NCI-H146 treated with DMSO at 0.1 percent for 48 hours (cell line): ENCODE measurements around the gene GABRD.

Experiments used
- DNase-seq: peaks from one replicate; lab custom pipeline; 2025; ENCODE audit not compliant: unreplicated experiment; lab: John Stamatoyannopoulos, UW

The GABRD gene

DNA sequence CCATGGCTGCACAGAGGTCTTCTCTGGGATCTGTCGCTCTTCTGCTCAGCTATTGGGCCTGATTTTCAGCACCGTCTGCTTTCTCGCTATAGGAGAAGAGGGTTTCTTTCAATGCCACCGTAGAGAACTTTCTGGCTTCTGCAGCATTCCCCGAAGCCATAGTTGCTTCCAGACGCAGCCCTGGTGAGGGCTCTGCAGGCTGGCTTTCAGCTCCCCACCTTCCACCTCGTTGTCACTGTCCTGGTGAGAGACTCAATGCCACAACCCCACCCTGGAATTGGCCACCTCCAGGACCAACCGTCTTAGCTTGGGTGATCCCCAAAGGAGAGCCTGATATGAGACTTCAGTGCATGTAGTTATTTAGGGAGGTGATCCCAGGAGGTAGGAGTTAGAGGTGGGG is 19.1 kb downstream of the GABRD start:
- no peak for DNase-seq

DNA sequence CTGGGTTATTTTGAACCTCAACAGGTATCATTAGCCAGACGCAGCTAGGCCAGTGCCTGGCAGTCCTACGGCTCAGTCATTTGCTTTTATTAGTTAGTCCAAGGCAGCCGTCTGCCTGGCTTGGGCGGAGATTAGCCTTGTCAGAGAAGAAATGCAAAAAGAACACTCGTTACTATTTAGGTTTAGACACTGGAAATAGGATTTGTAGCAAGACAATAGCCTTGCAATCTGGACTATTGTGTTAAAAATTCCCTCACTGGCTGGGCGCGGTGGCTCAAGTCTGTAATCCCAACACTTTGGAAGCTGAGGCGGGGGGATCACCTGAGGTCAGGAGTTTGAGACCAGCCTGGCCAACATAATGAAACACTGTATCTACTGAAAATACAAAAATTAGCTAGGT is 20.1 kb downstream of the GABRD start:
- no peak for DNase-seq

DNA sequence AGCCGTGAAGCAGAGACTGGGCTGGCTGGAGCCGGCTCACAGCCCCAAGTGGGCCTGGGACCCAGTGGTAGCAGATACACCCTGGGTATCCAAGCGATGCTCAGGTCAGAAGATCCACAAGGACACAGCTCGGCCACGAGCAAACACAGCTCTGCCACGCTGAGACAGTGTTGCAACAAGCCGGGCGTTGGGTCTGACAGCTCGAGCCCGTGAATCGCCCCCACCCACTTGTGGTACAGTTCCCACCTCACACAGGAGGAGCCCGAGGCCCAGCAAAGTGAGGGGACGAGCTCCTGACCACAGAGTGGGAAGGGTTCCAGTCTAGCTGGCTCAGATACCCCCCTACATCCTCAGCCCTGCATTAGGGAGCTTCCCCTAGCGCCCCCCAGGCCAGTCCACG is 22.2 kb downstream of the GABRD start:
- no peak for DNase-seq

DNA sequence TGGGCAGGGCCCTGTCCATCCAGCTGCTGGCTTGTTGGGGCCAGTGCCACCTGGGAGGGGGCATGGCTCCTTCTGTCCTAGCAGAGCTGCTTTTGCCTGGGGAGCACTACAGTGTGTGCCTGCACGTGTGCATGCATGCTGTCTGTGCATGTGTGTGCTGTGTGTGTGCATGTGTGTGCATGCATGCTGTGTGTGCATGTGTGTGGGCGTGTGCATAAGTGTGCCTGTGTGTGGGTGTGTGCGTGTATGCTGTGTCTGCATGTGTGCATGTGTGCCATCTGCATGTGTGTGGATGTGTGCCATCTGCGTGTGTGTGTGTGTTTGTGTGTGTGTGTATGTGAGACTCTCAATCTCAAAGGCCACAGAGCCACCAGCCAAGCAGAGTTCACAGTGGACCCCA is 22.7 kb downstream of the GABRD start:
- no peak for DNase-seq

DNA sequence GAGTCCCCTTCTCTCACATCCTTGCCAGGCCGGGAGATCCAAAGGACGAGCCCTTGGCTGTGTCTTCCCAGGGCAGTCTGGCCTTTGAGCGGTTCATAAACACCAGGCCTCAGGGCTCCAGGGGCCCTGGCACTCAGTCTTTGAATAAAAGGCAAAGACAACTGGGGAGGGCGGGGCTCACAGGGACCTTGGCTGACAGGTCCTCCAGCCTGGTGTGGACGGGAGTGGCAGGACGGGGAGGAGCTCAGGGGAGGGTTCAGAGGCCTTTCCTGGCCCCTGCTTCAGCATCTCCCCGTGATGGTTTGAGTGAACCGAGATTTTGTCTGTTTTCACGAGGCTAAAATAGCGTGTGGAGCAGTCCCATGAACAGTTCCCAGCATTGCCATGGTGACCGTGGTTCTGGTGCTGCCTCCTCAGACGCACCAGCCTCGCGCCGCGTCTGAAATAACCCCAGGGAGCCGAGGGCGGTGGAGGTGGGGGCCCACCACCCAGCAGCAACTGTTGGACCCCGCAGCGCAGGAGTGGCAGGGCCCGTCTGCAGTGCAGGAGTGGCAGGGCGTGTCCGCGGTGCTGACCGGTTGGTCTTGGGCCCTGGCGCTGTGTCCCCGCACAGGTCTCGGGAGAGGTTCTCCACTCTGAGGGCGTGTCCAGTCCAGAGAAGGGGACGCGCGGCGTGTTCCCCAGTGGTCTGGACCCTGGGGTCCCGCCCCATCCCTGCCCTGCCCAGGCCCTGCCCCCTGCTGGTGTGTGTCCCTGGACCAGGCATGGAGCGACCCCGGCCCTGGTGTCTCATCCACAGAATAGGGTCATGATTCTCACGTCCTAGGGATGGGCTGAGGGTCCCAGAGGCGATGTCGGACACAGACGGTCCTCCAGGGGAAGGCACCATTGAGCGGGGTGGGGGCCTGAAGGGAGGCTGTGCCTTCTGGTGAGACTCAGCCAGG is 24.0 kb downstream of the GABRD start:
- no peak for DNase-seq

DNA sequence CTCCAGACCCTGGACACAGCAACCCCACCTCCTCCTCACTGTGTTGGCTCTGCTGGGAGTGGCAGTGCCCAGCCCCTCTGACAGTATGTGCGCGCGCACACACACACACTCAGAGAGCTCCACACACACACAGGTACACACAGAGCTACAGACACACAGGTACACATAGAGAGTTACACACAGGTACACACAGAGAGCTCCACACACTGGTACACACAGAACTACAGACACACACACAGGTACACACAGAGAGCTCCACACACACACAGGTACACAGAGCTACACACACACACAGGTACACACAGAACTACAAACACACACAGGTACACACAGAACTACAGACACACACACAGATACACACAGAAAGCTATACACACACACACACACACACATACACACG is 24.7 kb downstream of the GABRD start:
- no peak for DNase-seq

DNA sequence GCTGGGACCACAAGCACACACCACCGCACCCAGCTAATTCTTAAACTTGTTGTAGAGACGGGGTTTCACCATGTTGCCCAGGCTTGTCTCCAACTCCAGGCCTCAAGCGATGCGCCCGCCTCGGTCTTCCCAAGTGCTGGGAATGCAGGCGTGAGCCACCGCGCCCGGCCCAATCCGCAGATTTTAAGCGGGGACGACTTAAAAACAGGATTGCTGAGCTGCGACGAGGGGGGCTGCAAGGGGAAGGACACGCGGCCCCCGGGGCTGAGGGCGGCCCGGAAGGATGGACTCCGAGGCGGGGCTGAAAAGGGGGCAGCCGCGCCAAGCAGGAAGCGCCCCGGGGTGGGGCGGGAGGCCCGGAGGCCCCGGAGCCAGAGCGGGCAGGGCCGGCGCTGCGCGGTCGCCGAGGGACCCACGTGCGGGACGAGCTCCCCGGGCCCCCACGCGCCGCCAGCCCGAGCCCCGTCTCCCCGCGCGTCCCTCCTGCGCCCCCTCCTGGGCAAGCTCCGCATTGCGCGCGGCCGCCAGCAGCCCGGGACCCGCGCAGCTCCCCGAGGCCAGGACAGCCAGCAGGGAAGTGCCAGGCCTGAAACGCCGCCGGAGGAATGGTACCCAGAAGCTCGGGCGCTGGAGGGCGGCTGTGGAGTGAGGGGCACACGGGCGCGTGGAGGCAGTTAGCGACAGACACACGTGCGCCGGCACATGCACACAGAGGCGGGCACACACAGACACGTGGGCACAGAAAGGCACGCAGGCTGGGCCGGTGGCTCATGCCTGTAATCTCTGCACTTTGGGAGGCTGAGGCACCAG is 25.6 kb downstream of the GABRD start:
- DNase-seq, result no peak

DNA sequence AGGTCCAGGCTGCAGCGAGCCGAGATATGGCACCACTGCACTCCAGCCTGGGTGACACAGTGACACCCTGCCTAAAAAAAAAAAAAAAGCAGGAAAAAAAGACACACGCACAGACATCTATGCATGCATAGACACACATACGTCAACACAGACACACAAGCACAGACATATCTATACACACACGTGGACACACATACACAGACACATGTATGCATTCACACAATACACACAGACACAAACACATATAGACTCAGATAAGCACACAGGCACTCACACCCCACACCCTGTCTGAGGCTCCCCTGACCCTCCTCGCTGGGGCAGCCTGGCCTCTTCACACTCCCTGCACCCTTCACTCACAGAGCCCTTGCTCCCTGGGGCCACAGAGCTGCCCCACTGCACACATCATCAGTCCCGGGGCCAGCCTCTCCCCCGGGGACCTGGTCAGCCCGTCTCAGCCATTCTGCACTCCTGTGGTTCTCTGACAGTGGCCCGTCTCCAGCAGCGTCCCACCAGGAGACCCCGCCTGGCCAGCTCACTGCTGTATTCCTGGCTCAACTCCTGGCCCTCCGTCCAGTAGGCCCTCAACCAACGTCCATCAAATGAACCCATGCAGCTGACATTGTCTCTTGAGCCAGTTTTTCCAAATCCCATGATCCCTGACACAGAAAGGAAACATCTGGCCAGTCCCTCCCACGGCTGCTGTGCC is 26.5 kb downstream of the GABRD start:
- DNase-seq, result no peak

DNA sequence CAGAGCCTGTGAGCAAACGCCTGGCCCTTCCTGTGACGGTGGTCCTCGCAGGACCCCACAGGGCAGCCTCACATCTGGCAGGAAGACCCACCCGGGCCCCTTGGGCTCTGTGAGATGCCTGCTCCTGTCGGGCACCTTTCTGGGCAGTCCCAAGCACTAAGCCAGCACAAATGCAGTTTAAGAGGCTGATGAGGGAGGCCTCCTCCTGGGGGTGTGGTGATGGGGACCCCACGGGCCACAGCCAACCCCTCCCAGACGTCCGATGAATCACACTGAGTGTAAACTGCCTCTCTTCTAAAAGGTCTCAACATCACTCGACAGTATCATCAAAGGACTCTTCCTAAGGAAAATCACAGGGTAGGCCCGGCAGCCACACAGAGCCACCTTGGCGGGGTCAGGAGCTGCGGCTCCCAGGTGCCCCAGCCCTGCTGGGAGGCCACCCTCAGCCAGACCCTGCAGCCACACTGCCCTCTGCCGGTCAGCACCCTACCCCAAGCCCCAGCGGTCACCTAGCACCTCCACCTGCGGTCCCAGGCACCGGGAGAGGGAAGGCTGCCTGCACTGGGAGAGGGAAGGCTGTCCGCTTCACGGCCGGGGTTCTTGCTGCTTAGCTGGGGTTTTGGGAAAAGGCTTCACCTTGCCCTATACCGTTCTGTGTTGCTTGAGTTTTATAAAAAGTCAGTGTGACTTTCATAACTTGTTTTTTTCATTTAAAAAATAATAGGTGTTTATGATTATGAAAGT is 27.2 kb downstream of the GABRD start:
- peak; percentile 18 for DNase-seq

DNA sequence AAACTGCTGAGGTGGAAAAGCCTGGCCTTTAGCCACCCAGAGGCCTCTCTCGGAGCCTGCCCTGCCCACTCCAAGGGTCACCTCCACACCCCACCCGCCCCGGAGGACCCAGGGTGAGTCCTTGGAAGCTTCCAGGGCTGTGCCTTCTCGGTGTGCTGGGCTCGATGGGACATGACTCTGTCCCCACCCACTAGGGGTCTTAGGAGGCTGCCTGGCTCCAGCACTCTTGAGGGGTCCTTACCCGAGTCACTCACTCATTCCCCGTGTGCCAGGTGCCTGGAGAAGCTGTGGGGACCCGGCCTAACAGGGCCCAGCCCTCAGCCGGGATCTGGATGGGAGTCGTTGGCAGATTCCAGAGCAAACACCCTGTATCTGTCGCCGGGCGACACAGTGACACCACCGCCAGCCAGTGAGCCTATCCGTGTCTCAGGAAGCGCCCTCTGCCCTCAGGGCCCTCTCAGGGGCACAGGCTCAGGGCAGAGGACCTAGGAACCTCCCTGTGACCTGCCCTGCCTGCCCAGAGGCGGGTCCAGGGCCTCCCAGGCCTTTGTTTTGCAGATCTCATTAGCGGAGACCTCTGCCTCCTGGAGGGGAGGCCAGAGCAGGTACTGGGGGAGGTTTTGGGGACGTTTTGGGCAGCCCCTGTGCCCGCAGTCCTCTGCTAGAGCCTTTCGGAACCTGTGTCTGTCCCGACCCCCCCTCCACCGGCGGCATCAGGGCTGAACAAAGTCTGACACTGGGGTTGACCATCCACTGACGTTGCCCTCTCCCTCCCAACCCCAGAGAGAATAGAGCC is 28.0 kb downstream of the GABRD start:
- DNase-seq, result no peak

DNA sequence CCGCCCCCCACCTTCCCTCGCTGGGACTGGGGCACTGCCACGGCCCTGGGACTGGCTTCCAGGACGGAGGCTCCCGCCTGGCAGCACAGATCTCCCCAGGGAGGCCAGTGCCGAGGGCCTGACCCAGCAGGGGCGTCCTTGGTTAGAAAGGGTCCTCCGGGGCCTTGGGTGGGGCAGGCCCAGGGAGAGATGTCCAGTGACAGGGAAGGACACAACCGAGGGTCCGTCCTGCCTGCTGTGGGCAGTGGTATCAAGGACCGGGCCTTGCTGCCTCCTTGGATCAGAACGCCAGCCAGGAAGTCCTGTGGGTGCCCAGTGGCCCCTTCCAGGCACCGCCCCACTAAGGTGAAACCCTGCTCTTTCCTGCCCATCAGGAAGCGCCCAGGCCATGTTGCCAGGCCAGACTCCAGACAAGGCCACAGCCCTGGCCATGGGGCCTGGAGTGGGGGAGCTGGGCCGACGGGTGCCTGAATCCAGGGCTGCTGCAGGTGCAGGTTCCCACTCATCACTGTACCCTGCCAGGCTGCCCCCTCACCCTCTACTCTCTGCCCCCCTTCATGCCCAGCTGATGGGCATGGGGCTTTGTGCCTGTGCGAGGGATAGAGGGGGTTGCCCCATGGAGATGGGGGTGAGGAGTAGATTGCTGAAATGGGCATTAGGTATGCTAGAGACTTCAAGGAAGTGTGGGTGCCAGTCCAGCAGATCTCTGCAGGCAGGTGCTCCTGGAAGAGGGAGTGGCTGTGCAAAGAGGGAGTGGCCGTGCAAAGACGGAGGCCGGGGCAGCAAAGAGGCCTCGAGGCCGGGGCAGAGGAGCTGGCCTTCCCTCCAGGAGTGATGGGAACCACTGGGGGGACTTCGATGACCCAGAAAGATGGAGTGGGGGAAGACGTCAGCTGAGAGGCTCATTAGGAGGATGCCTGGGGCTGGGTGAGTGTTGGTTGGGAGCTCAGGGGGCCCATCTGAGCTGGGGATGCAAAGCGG is 28.9 kb downstream of the GABRD start:
- no peak for DNase-seq

DNA sequence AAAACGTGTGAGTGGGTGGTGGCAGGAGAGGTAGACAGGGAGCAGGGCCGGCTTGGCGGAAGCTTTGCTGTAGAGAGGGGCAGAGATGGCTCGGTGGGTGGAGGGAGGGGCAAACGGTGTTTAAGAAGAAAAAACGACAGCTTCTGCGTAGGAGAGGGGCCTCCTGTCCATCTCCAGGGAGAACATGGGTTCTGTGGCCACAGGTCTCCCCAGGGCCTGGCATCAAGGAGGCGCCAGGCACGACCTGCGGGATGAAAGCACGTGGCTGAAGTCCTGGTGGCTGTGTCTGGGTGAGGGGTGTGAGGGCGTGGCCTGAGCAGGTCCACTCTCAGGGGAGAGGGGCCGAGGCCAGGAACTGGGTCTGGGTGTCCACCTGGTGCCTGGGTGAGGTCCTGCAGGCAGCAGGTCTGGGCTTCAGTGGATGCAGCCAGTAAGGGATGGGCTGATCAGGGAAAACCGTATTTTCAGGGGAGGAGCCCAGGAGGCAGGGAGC is 30.1 kb downstream of the GABRD start:
- no peak for DNase-seq

DNA sequence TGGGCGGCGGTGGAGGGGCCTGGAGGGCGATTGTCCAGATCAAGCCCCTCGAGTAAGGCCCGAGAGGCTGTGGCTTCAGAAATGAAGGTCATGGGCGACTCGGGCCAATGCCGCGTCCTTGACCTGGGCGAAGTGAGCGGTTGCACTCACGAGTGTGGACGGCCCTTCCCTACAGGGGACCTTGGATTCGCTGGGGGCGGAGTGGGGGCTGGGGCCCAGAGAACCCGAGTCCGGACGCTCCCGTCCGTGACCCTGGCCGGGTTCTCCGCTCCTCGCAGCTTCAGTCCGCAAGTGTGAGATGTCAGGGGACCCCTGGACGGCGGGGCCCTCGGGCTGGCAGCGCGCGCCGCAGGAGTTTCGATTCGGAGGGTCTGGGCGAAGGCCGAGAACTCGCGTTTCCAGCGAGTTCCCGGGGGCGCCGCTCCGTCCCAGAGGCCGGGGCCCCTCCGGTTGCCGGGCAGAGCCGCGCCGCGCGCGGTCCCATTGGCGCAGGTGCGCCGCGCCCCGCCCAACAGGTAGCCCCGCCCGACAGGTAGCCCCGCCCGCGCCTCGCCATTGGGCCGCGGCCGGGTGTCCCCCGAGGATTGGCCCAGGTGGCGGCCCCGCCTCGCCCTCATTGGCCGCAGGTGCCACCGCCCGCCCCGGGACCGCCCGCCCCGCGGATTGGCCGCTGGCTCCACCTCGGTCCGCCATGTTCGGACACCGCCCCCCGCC is 30.7 kb downstream of the GABRD start, which contains the start of gene PRKCZ:
TSS of gene PRKCZ (plus strand) at position 694 of the 714 bp plus-strand sequence. CDS start 220 bp downstream, outside the sequence.
- DNase-seq, result peak; percentile 47

DNA sequence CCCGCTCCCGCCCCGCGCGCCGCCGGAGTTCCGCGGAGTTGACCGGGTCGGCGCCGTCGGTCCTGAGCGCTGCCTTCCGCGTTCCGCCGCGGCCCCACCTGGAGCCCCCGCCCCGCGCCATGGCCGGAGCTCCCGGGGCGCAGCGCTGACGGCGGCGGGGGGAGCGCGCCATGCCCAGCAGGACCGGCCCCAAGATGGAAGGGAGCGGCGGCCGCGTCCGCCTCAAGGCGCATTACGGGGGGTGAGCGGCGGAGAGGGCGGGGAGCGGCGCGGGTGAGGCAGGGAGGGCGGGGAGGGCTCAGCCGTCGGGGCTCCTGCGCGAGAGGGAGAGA is 31.3 kb downstream of the GABRD start:
- no peak for DNase-seq

DNA sequence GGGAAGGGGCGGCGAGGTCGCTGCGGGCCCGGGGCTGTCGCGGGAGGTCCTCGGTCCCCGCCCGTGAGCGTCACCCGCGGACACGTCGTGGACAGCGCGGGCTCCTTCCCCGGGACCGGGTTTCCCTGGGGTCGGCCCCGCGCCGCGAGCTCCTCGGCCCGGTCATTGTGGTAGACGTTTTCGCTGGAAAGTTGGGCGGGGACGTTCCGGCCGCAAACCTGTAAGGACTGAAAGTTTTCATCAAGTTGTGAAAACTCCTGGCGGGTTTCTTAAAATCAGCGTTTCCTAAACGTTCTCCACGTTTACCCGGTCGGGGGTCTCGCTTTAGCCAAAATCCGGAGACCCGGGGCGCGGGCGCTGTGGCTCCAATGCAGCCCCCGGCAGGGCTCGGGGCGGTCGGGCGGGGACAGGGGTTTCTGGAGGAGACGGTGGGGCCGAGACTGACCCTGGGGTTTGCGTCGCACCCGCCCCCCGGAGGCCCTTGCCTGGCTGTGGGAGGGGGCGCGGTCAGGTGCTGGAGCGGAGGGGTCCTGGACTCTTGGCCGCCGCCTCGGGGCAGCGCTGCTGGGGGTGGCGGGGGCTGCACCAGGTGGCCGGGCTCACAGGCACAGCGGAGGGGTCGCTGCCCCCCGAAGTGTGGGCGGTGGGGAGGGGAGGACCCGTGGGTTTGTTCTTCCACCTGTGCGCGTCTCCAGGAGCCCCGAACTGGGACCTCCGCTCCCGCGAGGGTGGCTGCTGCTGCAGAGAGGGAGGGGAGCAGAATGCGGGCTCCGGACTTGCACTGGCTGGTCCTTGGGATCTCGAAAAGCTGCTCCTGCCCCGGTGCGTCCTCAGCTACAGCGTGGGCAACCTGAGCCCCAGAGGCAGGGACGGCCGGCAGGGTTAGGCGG is 31.9 kb downstream of the GABRD start:
- DNase-seq, result no peak

DNA sequence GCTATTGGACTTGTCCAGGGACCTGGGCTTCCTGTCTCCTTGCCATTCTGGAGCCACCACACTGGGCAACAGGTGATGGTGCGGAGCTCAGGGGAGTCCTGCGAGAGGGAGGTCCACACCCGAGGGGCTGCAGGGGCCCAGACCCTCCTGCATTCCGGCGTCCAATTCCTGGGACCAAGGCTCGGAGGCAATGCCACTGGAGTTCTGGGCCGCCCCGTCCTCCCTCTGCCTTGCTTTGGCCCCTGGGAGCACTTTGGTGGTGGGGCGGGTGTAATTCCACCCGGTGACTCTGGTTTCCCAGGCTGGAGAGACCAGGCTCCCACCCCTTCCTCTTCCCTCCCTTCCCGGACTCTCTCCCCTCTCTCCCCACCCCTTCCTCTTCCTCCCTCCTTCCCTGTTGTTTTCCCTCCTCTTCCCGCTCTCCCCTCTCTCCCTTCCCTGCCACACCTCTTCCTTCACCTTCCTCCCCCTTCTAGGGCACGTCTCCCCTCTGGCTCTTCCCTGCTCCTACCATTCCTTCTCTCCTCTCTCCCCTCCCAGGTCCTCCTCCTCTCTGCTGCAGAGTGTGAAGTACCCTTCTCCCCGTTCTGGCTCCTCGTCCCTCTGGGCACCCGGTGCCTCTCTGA is 33.0 kb downstream of the GABRD start:
- no peak for DNase-seq

DNA sequence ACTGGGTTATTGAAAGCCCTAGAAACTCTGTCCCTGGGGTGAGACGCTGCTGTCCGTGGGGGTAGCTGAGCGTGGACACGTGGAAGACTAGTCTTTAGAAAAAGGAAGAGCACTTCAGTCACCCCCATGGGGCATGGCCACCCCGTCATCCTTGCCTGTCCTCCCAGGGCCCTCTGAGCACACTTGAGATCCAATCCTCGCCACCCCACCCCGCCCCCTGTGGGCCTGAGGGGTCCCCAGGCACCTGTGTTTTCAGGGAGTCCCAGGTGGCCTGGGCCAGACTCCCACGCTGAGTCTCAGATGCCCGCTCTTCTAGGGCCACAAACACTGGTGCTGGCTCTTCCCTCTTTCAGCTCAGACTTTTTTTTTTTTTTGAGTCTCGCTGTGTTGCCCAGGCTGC is 33.6 kb downstream of the GABRD start:
- no peak for DNase-seq
